ENCODE results near the gene USP10. TPM values are rescaled to one million over a fixed set of nuclear protein-coding genes. Genes with fewer than 3 reads are reported as not detected.
A peak's percentile ranks its signal among the peaks of the same experiment; 100 is the strongest.

The USP10 gene
- total and polyA plus RNA-seq, 2 donors from 2014 or later: 36.8 to 79.5 TPM

DNA sequence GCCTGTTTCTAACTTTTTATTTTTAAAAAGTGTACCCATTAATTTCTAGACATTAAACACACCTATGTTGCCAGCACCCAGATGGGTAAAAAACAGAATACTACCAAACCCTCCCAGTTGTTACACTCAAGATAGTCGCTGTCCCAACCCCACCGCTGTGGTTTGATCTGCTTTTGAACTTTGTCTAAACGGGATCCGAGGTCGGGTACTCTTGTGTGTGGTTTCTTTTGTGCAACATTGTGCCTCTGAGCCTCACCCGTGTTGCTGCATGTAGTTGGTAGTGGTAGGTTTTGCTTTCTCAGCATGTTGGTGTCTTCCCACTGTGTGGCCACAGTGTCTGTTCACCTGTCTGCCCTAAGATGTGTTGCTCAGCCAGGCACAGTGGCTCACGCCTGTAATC lies 47.2 kb upstream of the USP10 start:
- Histone ChIP-seq H3K36me3 (ENCODE audit: control insufficient read depth in 2 of 3, insufficient read depth in 3 of 3, low read length in 3 of 3) (peaks cover 0 to 28% (median 10%) of the 10 kb centered on the region in 3 donors), H3K27me3 (ENCODE audit: control insufficient read depth, insufficient read depth, low read length) (no peaks in the 10 kb centered on the region), H3K27ac (ENCODE audit: low read depth in 2 of 2, low read length in 2 of 2) (no peak overlapping the region), H3K4me1 (ENCODE audit: control insufficient read depth in 2 of 3, insufficient read depth in 2 of 3, low read depth in 1 of 3, low read length in 3 of 3) (peaks cover 0 to 11% (median 4%) of the 10 kb centered on the region in 3 donors), H3K4me3 (ENCODE audit: low read length in 3 of 3) (no peak overlapping the region), H3K9ac (ENCODE audit: low read length in 3 of 3) (no peak overlapping the region), H3K9me3 (ENCODE audit: control insufficient read depth in 2 of 3, insufficient read depth in 1 of 3, low read length in 3 of 3) (no peaks in the 10 kb centered on the region)
- TF ChIP-seq, protein P1, sequence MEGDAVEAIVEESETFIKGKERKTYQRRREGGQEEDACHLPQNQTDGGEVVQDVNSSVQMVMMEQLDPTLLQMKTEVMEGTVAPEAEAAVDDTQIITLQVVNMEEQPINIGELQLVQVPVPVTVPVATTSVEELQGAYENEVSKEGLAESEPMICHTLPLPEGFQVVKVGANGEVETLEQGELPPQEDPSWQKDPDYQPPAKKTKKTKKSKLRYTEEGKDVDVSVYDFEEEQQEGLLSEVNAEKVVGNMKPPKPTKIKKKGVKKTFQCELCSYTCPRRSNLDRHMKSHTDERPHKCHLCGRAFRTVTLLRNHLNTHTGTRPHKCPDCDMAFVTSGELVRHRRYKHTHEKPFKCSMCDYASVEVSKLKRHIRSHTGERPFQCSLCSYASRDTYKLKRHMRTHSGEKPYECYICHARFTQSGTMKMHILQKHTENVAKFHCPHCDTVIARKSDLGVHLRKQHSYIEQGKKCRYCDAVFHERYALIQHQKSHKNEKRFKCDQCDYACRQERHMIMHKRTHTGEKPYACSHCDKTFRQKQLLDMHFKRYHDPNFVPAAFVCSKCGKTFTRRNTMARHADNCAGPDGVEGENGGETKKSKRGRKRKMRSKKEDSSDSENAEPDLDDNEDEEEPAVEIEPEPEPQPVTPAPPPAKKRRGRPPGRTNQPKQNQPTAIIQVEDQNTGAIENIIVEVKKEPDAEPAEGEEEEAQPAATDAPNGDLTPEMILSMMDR (IDR thresholded peaks at IDR 0.05; ENCODE audit: borderline replicate concordance, extremely low read depth, insufficient read depth): no peak
- intact Hi-C loops (cut with DNase I): no loop called here
- DNase-seq (peak in 1 of 5 donors; percentile 22), FAIRE-seq (no peak)

DNA sequence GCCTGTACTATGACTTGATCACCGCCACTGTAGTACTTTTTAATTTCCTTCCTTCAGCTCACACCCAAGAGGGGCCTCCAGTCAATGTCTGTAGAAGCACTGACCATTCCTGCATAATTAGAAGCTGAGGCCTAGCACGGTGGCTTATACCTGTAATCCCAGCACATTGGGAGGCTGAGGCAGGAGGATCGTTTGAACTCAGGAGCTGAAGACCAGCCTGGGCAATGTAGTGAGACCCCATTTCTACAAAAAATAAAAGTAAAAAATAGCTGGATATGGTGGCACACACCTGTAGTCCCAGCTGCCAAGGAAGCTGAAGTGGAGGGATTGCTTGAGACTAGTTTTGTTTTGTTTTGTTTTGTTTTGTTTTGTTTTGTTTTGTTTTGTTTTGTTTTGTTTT lies 45.6 kb upstream of the USP10 start:
- no peak for FAIRE-seq
- H3K9me3 ChIP-seq (ENCODE audit: control insufficient read depth in 2 of 3, insufficient read depth in 1 of 3, low read length in 3 of 3): no peaks in the 10 kb centered on the region
- TF ChIP-seq, protein P1 (IDR thresholded peaks at IDR 0.05; ENCODE audit: borderline replicate concordance, extremely low read depth, insufficient read depth): no peak
- H3K36me3 ChIP-seq (ENCODE audit: control insufficient read depth in 2 of 3, insufficient read depth in 3 of 3, low read length in 3 of 3): peaks cover 0 to 45% (median 20%) of the 10 kb centered on the region in 3 donors
- no peaks in the 10 kb centered on the region for H3K27me3 ChIP-seq (ENCODE audit: control insufficient read depth, insufficient read depth, low read length)
- H3K4me1 ChIP-seq (ENCODE audit: control insufficient read depth in 2 of 3, insufficient read depth in 2 of 3, low read depth in 1 of 3, low read length in 3 of 3): peaks cover 0 to 4% (median 0%) of the 10 kb centered on the region in 3 donors
- intact Hi-C loops (cut with DNase I): no loop called here
- no peak overlapping the region for H3K27ac ChIP-seq (ENCODE audit: low read depth in 2 of 2, low read length in 2 of 2)
- H3K9ac ChIP-seq (ENCODE audit: low read length in 3 of 3): no peak overlapping the region
- DNase-seq: no peak
- H3K4me3 ChIP-seq (ENCODE audit: low read length in 3 of 3): no peak overlapping the region

GRCh38 chr16:84654998-84655397 lies 44.8 kb upstream of the USP10 start:
- intact Hi-C loops (cut with DNase I): no loop called here
- FAIRE-seq: no peak
- no peak for DNase-seq
- Histone ChIP-seq H3K36me3 (ENCODE audit: control insufficient read depth in 2 of 3, insufficient read depth in 3 of 3, low read length in 3 of 3) (peaks cover 2 to 52% (median 24%) of the 10 kb centered on the region in 3 donors), H3K4me1 (ENCODE audit: control insufficient read depth in 2 of 3, insufficient read depth in 2 of 3, low read depth in 1 of 3, low read length in 3 of 3) (peaks cover 0 to 2% (median 0%) of the 10 kb centered on the region in 3 donors), H3K27me3 (ENCODE audit: control insufficient read depth, insufficient read depth, low read length) (no peaks in the 10 kb centered on the region), H3K4me3 (ENCODE audit: low read length in 3 of 3) (no peak overlapping the region), H3K9ac (ENCODE audit: low read length in 3 of 3) (no peak overlapping the region), H3K9me3 (ENCODE audit: control insufficient read depth in 2 of 3, insufficient read depth in 1 of 3, low read length in 3 of 3) (no peaks in the 10 kb centered on the region), H3K27ac (ENCODE audit: low read depth in 2 of 2, low read length in 2 of 2) (no peak overlapping the region)
- TF ChIP-seq, protein P1 (IDR thresholded peaks at IDR 0.05; ENCODE audit: borderline replicate concordance, extremely low read depth, insufficient read depth): no peak

GRCh38 chr16:84656649-84657048 lies 43.2 kb upstream of the USP10 start:
- Histone ChIP-seq H3K27me3 (ENCODE audit: control insufficient read depth, insufficient read depth, low read length) (no peaks in the 10 kb centered on the region), H3K4me1 (ENCODE audit: control insufficient read depth in 2 of 3, insufficient read depth in 2 of 3, low read depth in 1 of 3, low read length in 3 of 3) (no peaks in the 10 kb centered on the region), H3K9ac (ENCODE audit: low read length in 3 of 3) (no peak overlapping the region), H3K36me3 (ENCODE audit: control insufficient read depth in 2 of 3, insufficient read depth in 3 of 3, low read length in 3 of 3) (peaks cover 2 to 62% (median 32%) of the 10 kb centered on the region in 3 donors), H3K9me3 (ENCODE audit: control insufficient read depth in 2 of 3, insufficient read depth in 1 of 3, low read length in 3 of 3) (no peaks in the 10 kb centered on the region), H3K4me3 (ENCODE audit: low read length in 3 of 3) (no peak overlapping the region), H3K27ac (ENCODE audit: low read depth in 2 of 2, low read length in 2 of 2) (no peak overlapping the region)
- TF ChIP-seq, protein P1 (IDR thresholded peaks at IDR 0.05; ENCODE audit: borderline replicate concordance, extremely low read depth, insufficient read depth): no peak
- no peak for FAIRE-seq
- intact Hi-C loops (cut with DNase I): no loop called here
- peak in 1 of 5 donors; percentile 57 for DNase-seq
